Adipocyte (in vitro differentiated cells): ENCODE data around the gene NR4A3.
A peak's percentile ranks its signal among the peaks of the same experiment; 100 is the strongest.

Experiments
- DNase-seq: peaks from one replicate; pipeline ENCODE4 v3.0.0-alpha.2; 2015; ENCODE audit warnings: low read depth
- H3K27me3 ChIP-seq: replicated peaks from 2 replicates; pipeline ENCODE4 v1.7.0; 2013; ENCODE audit warnings: mild to moderate bottlenecking, low read length, moderate library complexity; ENCODE audit not compliant: control insufficient read depth, insufficient read depth
- H3K36me3 ChIP-seq: 2 replicates; pipeline ENCODE4 v1.7.0; 2013; ENCODE audit warnings: low read length, mild to moderate bottlenecking, moderate library complexity; ENCODE audit not compliant: control insufficient read depth, insufficient read depth, severe bottlenecking
- H3K4me1 ChIP-seq: 2 replicates; pipeline ENCODE4 v1.7.0; 2013; ENCODE audit warnings: mild to moderate bottlenecking, low read length, moderate library complexity; ENCODE audit not compliant: control insufficient read depth, insufficient read depth
- H3K4me3 ChIP-seq: 2 replicates; pipeline ENCODE4 v1.7.0; 2013; ENCODE audit warnings: mild to moderate bottlenecking, low read length, moderate library complexity
- H3K9ac ChIP-seq: 2 replicates; pipeline ENCODE4 v1.7.0; 2013; ENCODE audit warnings: mild to moderate bottlenecking, low read length, moderate library complexity
- H3K9me3 ChIP-seq: 2 replicates; pipeline ENCODE4 v1.7.0; 2013; ENCODE audit warnings: mild to moderate bottlenecking, low read length, moderate library complexity; ENCODE audit not compliant: control insufficient read depth

NR4A3 gene

DNA sequence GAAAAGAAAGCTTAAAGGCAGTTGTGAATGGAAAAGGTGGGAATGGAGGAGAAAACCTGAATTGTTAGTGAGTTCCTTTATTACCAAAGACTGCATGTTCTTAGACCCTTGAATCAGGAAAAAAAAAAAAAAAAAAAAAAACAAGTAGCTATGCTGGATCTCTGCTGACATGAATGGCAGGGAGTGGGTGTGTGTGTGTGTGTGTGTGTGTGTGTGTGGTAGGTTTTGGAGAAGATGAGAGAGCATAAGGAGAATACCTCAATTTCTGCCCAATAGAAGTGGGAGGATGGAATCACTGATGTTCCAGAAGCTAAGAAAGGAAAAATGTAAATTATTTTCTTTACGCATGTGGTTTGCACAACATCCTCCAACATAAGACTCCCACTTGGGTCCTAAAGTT lies 25.5 kb upstream of the NR4A3 start:
- no peak overlapping the region for H3K4me3 ChIP-seq

DNA sequence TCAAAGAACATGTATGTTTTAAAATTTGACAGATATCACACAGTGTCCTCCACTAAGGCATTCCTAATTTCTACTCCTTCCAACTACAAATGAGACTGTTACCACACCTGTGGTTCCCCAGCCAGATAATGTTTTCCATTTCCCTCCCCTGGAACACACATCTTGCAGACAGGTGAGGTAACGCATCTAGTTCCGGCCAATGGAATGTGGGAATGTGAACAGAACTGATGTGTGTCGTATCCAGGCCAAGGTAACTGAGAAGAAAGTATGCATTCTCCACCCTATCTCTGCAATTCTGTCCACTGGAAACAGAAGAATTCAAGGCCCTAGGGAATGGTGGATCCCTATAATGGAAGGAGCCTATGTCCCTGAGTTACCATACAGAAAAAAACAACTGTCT lies 19.9 kb upstream of the NR4A3 start:
- Histone ChIP-seq H3K4me3 (no peak overlapping the region), H3K36me3 (no peaks in the 10 kb centered on the region), H3K9me3 (no peaks in the 10 kb centered on the region), H3K9ac (no peak overlapping the region), H3K4me1 (peaks cover 5% of the 10 kb centered on the region), H3K27me3 (no peaks in the 10 kb centered on the region)
- no peak for DNase-seq

More for the DNA sequence above, 25.5 kb upstream of the NR4A3 start:
- DNase-seq = no peak
- Histone ChIP-seq H3K27me3 (no peaks in the 10 kb centered on the region), H3K4me1 (no peaks in the 10 kb centered on the region), H3K9ac (no peak overlapping the region), H3K36me3 (no peaks in the 10 kb centered on the region), H3K9me3 (no peaks in the 10 kb centered on the region)

DNA sequence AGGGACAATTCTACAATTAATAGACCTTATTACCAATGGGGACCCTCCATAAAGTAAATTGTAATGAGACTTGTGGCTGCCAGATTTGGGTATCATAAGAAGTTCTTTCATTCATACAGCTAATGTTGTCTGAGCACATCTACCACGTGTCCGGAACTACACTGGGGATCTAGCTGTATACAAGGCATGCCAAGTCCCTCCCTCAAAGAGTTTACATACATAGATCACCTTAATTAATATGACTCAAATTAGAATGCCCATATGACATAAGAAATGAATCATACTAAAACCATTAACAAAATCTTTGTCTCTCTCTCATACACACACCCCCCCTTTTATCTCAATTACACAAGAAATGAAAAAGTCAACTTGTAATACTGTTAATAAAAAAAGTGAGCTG lies 18.0 kb upstream of the NR4A3 start:
- Histone ChIP-seq H3K9me3 (no peaks in the 10 kb centered on the region), H3K4me3 (no peak overlapping the region), H3K4me1 (peaks cover 5% of the 10 kb centered on the region), H3K36me3 (no peaks in the 10 kb centered on the region), H3K27me3 (no peaks in the 10 kb centered on the region), H3K9ac (no peak overlapping the region)
- DNase-seq = no peak

DNA sequence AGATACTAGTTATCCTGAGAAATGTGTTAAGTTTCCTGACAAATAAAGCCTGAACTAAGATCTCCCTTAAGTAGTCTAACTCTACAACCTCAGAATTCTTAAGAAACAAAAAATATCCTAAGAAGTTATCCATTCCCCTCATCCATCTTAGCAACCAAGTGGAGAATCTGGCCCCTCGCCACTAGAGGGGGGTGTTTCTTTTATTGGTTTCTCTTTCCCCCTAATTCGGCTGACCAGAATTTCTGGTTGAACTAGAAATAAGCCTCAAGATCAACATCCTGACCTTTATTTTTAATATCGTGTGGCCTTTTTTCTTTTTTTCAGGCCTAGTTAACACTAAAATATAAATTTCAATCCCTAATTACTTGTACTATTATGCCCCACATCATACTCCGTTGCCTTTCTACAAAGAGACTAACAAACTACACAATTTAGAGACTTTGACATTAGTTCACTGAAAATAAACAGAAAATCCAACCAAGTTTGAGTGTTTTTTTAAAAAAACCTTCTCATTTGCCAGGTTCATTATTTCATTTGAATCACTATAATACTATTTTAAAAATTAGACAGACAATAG lies 14.3 kb upstream of the NR4A3 start:
- Histone ChIP-seq H3K4me3 (no peak overlapping the region), H3K9ac (peak overlapping the region; percentile 41), H3K4me1 (peaks cover 5% of the 10 kb centered on the region), H3K27me3 (no peaks in the 10 kb centered on the region), H3K9me3 (no peaks in the 10 kb centered on the region), H3K36me3 (peaks cover 5% of the 10 kb centered on the region)
- peak; percentile 73 for DNase-seq

DNA sequence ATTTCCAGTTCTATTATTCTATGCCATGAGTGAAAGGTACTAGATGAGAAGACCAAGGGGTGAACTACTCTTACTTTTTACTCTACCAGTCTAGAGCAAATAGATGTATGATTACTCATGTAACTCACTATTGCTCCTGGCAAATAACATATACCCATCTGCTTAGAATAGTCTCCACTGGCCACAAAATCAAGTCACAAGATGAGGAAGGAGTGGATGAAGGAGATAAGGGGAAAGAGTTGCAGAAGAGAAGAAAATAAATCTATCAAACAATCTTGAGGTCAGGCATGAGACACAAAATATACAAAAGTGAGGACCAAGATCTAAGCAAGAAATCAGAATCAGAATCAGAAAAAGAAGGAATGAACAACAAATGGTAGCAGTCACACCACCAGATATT lies 13.7 kb upstream of the NR4A3 start:
- no peak for DNase-seq
- no peaks in the 10 kb centered on the region for H3K9me3 ChIP-seq
- H3K4me3 ChIP-seq = no peak overlapping the region
- H3K4me1 ChIP-seq = peaks cover 5% of the 10 kb centered on the region
- peaks cover 5% of the 10 kb centered on the region for H3K36me3 ChIP-seq
- H3K27me3 ChIP-seq = no peaks in the 10 kb centered on the region
- no peak overlapping the region for H3K9ac ChIP-seq

DNA sequence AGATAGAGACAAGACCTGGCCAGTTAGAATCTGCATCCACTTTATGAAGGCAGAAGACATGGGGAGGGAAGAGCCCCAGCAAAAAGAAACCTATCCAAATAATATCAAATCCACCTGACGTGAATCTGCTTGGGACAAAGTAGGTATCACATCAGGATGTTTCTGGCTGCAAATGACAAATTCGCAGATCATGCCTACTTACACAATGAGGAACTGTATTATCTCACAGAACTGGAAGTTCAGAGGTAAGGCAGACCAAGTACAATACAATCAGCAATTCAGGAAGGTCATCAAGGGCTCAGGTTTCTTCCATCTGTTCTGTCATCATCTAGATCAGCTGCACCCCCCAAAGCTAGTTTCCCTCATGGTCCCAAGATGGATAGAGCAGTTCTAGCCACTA lies 13.2 kb upstream of the NR4A3 start:
- DNase-seq = no peak
- H3K36me3 ChIP-seq = peaks cover 5% of the 10 kb centered on the region
- no peak overlapping the region for H3K4me3 ChIP-seq

DNA sequence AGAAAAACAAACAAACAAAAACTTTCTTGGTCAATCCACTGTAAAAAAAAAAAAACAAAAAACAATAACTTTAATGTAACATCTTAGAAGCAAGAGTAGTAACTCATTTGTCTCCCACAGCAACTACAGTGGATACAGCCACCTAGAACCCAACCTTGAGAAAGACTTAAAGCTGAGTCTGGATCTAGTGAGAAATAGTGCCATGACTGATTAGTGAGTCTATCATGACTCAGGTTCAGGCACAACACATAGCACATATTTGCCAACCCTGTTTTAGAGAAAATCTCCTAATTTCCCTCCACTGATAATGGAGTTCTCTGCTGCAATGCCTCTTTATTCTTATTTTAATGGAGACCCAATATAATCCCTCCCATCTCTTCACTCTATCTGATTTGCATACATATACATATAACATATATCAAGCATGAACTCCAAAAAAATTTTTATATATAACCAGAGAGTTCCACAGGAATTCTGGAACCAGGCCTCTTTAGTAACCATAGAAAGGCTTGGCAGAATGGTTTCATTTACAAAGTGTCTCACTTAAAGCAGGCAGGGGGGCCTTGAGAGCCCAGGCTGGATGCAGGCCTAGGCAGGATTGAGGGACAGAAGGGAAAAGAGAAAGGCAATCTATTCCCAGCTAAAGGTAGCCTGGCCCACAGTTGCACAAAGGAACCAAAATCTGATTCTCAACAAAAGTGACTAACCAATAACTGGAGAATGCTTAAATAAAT lies 11.9 kb upstream of the NR4A3 start:
- Histone ChIP-seq H3K4me3 (no peak overlapping the region), H3K9me3 (no peaks in the 10 kb centered on the region), H3K9ac (no peak overlapping the region), H3K4me1 (peaks cover 4% of the 10 kb centered on the region), H3K36me3 (peaks cover 5% of the 10 kb centered on the region), H3K27me3 (no peaks in the 10 kb centered on the region)
- no peak for DNase-seq

More for the DNA sequence above, 13.2 kb upstream of the NR4A3 start:
- Histone ChIP-seq H3K27me3 (no peaks in the 10 kb centered on the region), H3K9ac (no peak overlapping the region), H3K4me1 (peaks cover 5% of the 10 kb centered on the region), H3K9me3 (no peaks in the 10 kb centered on the region)

DNA sequence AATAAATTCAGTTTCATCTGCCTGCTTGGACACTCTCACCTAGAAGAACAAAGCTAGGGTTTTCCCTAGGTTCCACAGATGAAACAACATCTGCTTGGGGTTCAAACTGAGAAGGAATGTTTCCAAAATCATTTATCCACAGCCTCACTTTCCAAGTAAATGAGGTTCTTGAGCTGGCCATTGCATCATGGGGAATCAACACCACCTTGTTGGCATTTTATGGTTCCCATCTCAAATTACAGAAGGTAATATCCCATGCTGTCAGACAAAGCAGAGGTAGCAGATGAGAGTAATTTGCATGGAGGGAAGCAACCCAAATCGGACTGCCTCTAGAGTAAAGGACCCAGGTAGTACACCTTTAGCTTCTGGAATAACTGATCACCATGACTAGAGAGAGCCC lies 10.5 kb upstream of the NR4A3 start:
- DNase-seq = no peak

DNA sequence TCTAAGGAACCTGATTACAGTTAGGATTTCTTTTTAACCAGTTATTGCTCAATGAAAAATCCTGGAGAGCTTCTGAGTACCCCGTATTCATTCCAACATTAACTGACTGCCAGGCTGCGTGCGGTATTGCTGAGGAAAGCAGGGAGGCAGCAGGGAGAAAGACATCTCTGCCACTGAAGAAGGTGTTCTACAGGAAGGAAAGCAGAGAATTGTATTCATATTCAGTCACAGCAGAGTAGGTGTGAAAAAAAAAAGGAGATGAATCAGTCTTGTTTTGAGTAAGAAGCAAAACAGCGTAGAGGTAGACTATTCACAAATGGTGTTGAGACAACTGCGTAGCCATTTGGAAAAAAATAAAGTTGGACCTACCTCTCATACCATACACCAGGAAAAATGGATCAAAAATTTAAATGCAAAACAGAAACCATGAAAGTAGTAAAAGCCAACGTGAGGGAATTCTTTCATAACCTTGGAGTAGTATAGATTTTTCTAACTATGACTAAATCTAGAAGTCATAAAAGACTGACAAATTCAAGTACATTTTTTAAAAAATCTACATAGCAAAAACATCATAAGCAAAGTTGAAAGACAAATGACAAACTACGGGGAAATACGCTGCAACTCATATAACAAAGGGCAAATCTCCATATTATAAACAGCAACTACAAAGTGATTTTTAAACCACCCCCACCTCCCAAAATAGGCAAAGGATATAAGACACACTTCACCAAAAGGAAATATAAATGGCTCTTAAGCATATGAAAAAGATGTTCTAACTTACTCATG lies 9.9 kb upstream of the NR4A3 start:
- Histone ChIP-seq H3K36me3 (peaks cover 5% of the 10 kb centered on the region), H3K4me3 (no peak overlapping the region), H3K4me1 (peaks cover 17% of the 10 kb centered on the region), H3K9me3 (no peaks in the 10 kb centered on the region), H3K9ac (no peak overlapping the region), H3K27me3 (no peaks in the 10 kb centered on the region)
- DNase-seq = no peak

More for the DNA sequence above, 10.5 kb upstream of the NR4A3 start:
- no peak overlapping the region for H3K9ac ChIP-seq
- H3K36me3 ChIP-seq = peaks cover 5% of the 10 kb centered on the region
- H3K4me3 ChIP-seq = no peak overlapping the region
- no peaks in the 10 kb centered on the region for H3K27me3 ChIP-seq
- H3K9me3 ChIP-seq = no peaks in the 10 kb centered on the region
- H3K4me1 ChIP-seq = peaks cover 17% of the 10 kb centered on the region

DNA sequence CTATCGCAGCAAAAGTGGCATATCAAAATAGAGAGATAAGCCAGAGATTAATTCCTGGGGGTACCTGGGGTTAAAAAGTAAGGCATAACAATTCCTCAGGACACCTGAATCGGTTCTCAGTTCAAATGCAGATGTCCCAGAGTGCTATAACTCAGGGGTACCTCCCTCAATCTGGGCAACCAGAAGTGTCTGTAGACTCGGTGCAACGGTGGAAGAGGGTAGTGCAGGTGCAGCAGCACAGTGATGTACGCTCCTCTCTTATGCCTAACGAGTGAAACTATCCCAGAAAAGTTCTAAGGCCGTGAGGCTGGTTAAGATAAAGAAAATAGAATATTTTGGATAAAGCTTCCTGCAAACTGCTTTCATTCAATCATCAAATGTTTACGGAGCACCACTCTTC lies 7.9 kb upstream of the NR4A3 start:
- no peak overlapping the region for H3K4me3 ChIP-seq
- no peak for DNase-seq
- H3K4me1 ChIP-seq = peaks cover 23% of the 10 kb centered on the region
- H3K9ac ChIP-seq = no peak overlapping the region
- peaks cover 5% of the 10 kb centered on the region for H3K36me3 ChIP-seq
- no peaks in the 10 kb centered on the region for H3K27me3 ChIP-seq
- no peaks in the 10 kb centered on the region for H3K9me3 ChIP-seq

DNA sequence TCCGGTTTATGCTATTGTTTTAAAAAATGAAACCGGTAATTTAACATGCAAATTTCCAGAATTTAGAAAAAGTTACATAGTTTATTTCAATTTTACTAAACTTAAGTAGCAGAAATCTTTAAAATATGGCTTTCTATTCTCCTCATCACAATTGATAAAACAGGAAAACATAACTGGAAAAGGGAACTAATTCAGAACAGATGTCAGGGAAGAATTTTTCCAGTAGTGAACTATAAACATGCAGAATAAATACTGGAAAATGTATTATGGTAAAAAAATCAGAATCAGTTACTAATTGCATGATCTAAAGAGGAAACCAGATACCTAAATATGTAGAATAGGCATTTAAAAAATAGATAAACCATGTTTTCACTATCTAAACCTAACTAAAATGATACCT lies 7.3 kb upstream of the NR4A3 start:
- Histone ChIP-seq H3K9me3 (no peaks in the 10 kb centered on the region), H3K27me3 (no peaks in the 10 kb centered on the region), H3K4me3 (no peak overlapping the region), H3K36me3 (peaks cover 5% of the 10 kb centered on the region), H3K9ac (no peak overlapping the region), H3K4me1 (peaks cover 26% of the 10 kb centered on the region)
- DNase-seq = peak; percentile 44
